ENCODE results near the gene TSPAN5.

TSPAN5 gene

GRCh38 chr4:98586962-98587354 is 71.5 kb downstream of the TSPAN5 start:
- no peak for DNase-seq (ENCODE audit: low read depth, low spot score)

GRCh38 chr4:98586291-98586961 is 72.0 kb downstream of the TSPAN5 start:
- DNase-seq (ENCODE audit: low read depth, low spot score): no peak

- no peak for DNase-seq (ENCODE audit: low read depth, low spot score)
Observed at GRCh38 chr4:98585596-98585995, 72.8 kb downstream of the TSPAN5 start.

- DNase-seq (ENCODE audit: low read depth, low spot score): no peak
Observed at GRCh38 chr4:98584265-98584664, 74.1 kb downstream of the TSPAN5 start.

GRCh38 chr4:98583265-98583664 is 75.1 kb downstream of the TSPAN5 start:
- DNase-seq (ENCODE audit: low read depth, low spot score): no peak

GRCh38 chr4:98581126-98581525 is 77.3 kb downstream of the TSPAN5 start:
- DNase-seq (ENCODE audit: low read depth, low spot score): no peak

- DNase-seq (ENCODE audit: low read depth, low spot score): no peak
Observed at GRCh38 chr4:98577956-98578355, 80.5 kb downstream of the TSPAN5 start.

- no peak for DNase-seq (ENCODE audit: low read depth, low spot score)
Observed at GRCh38 chr4:98574816-98575215, 83.6 kb downstream of the TSPAN5 start.

- no peak for DNase-seq (ENCODE audit: low read depth, low spot score)
Observed at GRCh38 chr4:98573791-98574190, 84.6 kb downstream of the TSPAN5 start.

- DNase-seq (ENCODE audit: low read depth, low spot score): no peak
Observed at GRCh38 chr4:98572697-98573096, 85.7 kb downstream of the TSPAN5 start.

GRCh38 chr4:98571161-98571786 is 87.1 kb downstream of the TSPAN5 start:
- no peak for DNase-seq (ENCODE audit: low read depth, low spot score)

- no peak for DNase-seq (ENCODE audit: low read depth, low spot score)
Observed at GRCh38 chr4:98570151-98570797, 88.1 kb downstream of the TSPAN5 start.

- DNase-seq (ENCODE audit: low read depth, low spot score): no peak
Observed at GRCh38 chr4:98568941-98569663, 89.3 kb downstream of the TSPAN5 start.

- DNase-seq (ENCODE audit: low read depth, low spot score): no peak
Observed at GRCh38 chr4:98567611-98568010, 90.8 kb downstream of the TSPAN5 start.

- no peak for DNase-seq (ENCODE audit: low read depth, low spot score)
Observed at GRCh38 chr4:98566361-98567008, 91.9 kb downstream of the TSPAN5 start.

GRCh38 chr4:98565681-98566301 is 92.6 kb downstream of the TSPAN5 start:
- no peak for DNase-seq (ENCODE audit: low read depth, low spot score)

GRCh38 chr4:98564852-98565251 is 93.6 kb downstream of the TSPAN5 start:
- no peak for DNase-seq (ENCODE audit: low read depth, low spot score)

- DNase-seq (ENCODE audit: low read depth, low spot score): no peak
Observed at GRCh38 chr4:98560321-98560720, 98.1 kb downstream of the TSPAN5 start.

GRCh38 chr4:98558471-98559169 is 99.8 kb downstream of the TSPAN5 start:
- no peak for DNase-seq (ENCODE audit: low read depth, low spot score)

- no peak for DNase-seq (ENCODE audit: low read depth, low spot score)
Observed at GRCh38 chr4:98557194-98557892, 101.1 kb downstream of the TSPAN5 start.
